GM21529 (cell line): Measurements from ENCODE around the gene ANKRA2.
A peak's percentile ranks its signal among the peaks of the same experiment; 100 is the strongest.

Source experiments
- ATAC-seq: cut with Tn5 transposase; IDR thresholded peaks from one replicate; pipeline ENCODE4 v1.9.1; 2021; ENCODE audit not compliant: unreplicated experiment

Gene ANKRA2

GRCh38 chr5:73565139-73565968 lies at the start of gene ANKRA2, which contains the start of gene UTP15:
TSS of gene ANKRA2 (minus strand) at chr5:73565639. CDS start at chr5:73562881, 2,758 bp downstream.
TSS of gene UTP15 (plus strand) at chr5:73565743. CDS start at chr5:73567345, 1,602 bp downstream.
- peak; percentile 91 for ATAC-seq

DNA sequence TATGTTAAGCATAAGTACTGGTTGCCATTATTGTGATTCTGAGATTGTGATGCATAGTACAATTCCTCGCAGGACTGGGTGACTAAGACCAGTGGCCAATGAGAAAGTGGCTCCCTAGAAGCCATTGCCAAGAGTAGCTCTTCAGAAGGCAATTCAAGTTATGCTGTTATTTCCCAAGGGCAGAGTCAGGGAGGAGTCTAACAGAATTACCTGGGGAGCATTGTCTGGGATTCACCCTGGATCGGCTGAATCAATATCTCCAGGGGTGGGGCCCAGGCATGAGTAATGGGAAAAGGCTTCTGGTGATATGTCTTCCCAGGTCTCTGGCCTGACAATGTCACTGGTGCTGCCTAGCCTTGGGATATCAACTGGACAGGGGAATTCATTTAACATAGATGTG lies 49.6 kb upstream of the ANKRA2 start:
- ATAC-seq, result no peak

DNA sequence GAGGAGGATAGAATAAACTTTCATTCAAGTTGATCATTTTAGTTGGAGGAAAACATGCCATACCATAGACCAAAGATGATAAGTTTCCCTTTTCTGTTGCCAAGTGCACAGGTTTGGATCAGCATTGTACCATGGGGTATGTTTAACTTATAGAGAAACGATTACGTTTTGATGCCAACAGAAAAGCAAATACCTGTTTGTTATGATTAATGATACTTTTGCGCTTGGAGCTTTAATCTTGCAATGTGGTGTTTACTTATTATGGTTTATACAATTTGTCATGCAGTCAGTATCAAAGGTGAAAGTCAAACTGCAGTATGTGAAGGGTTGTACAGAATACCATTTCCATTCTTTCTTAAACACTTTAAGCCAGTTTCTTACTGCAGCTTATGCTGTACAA lies 47.4 kb upstream of the ANKRA2 start:
- no peak for ATAC-seq

DNA sequence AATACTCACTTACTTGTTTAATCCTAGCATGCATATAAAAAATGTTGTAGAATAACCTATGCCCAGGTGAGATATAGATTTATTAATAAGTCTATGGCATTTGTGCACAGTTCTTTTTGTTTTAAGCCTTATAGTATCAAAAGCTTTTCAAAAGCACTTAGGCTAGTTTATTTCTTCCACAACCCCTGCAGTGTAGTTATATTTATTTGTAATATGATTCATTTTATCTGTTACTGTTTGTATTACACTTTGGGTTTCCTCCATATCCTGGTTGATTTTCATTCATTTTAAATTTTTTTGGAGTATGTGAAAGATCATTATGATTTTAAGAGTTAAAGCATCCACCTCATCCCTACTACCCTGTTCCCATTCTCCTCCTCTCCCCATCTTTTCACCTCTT lies 41.8 kb upstream of the ANKRA2 start:
- ATAC-seq, result no peak

DNA sequence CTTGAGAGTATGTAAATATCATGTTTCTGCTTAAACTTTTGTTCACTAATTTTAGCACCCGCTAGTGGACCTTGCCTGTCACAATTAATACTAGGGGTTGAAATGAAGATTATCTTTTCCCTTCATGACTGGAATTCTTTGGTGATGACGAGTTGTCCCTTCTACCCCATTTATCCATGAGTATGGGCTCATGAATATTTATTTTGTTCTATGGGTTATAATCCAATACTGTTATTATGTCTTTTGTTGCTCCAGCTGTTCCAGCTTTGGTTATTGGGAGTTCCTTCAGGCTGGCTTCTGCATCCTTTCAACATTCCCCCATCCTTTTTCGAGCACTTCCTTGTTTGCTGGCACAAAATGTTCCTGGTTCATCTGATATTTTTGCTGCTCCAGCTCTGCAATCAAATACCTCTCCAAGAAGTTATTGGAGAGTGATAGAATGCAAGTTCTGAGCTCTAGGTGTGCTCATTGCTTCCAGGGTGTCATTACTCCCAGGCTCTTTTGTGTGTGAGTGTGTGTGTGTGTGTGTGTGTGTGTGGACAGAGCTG lies 40.8 kb upstream of the ANKRA2 start:
- ATAC-seq, result no peak

DNA sequence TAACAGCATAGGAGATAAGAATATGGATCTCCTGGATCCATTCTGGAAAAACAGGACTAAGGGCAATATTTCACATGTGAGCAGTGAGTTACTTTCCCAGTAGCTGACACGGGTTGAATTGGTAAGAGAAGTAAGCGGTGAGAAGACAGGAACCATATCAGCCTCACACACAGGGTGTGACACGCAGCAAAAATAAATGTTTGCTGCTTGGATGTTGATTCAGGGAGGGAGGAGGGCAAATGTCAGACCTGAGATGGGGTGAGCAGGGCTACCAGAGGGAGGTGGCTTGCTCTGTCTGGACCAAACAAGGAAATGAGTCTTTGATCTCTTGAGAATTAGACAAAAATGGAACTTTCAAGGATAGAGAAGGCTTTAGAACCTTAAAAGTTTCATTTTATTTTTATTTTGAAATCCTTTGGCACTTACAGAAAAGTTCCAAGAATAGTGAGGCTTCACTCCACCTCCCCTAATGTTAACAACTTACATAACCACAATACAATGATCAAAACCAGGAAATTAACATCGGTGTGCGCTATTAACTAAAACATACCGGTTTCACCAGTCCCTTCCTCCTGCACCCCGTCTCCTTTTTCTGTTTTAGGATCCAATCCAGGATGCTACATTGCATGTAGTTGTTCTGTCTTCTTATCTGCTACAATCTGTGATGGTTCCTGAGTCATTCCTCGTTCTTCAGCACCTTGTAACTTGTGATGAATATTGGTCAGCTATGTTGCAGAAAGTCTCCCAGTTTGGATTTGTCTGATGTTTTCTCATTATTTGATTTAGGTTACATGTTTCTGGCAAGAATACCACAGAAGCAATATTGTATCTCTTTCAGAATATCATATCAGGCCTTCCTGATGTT lies 40.0 kb upstream of the ANKRA2 start:
- no peak for ATAC-seq

DNA sequence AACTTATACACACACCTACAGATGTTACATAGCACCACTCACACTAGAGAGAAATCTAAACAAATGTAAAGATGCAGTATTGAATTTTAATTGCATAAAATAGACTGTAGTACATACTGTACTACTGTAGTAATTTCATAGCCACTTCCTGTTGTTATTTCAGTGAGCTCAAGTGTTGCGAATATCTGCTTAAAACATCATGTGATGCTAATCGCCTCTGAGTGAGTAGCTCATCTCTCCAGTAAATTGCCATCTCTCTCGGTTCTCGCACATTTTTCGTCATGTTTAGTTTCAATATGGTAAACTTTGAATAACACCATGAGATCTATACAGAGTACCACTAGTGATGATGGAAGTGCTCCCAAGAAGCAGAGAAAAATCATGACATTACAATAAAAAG lies 38.6 kb upstream of the ANKRA2 start:
- ATAC-seq, result no peak

GRCh38 chr5:73599380-73599779 lies 33.9 kb upstream of the ANKRA2 start:
- no peak for ATAC-seq

DNA sequence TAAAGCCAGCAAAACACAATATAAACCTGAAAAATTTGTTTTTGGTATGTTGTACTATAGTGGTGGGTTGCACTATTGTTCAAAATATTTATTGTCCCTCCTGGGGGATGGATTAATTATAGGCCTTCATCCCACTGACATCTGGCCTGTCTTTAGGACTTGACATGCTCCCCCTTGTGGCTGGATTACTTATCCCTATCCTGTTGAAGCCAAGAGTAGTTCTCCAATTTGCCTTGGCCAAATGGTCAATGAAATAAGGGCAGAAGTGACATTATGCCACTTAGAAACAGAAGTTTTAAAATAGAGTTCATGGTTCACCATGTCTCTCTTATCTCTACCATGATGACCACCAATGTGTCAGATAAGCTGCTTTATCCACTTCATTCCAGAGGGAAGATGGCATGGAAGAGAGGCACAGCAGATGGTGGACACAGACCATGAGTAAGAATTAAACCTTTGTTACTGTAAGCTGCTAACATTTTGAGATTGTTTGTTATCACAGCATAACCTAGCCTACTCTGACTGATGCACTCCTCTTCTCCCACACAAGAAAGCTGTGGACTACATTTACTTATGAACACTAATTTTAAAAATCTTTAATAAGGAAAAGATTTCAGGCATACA lies 31.4 kb upstream of the ANKRA2 start:
- no peak for ATAC-seq

DNA sequence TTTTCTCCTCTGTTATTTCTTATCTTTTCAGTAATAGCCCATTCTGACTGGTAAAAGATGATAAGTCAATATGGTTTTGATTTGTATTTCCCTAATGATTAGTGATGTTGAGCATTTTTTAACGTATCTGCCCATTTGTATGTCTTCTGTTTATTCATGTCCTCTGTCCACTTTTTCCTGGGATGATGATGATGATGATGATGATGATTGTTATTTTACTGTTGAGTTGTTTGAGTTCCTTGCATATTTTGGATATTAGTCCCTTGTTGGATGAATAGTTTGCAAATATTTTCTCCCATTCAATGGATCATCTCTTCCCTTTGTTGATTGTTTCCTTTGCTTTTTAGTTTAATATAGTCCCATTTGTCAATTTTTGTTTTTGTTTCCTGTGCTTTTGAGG lies 27.1 kb upstream of the ANKRA2 start:
- no peak for ATAC-seq

DNA sequence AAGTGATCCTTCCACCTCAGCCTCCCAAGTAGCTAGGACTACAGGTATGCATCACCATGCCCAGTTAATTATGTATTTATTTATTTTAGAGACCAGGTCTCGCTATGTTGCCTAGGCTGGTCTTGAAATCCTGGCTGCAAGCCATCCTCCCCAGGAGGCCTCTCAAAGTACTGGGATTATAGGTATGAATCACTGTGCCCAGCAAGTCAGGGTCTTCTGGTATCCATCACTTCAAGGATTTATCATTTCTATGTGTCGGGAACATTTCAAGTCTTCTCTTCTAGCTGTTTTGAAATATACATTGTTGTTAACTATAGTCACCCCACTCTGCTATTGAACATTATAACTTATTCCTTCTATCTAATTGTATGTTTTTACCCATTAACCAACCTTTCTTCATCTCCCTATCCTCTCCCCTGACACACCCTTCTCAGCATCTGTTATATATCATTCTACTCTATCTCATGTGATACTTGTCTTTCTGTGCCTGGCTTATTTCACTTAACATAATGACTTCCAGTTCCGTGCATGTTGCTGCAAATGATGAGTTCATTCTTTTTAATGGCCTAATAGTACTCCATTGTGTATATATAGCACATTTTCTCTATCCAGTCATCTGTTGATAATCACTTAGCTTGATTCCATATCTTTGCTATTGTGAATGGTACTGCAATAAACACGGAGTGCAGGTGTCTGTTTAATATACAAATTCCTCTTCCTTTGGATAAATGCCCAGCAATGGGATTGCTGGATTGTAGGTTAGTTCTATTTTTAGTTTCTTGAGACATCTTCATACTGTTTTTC lies 26.5 kb upstream of the ANKRA2 start:
- ATAC-seq, result no peak

GRCh38 chr5:73591102-73591695 lies 25.8 kb upstream of the ANKRA2 start:
- peak; percentile 40 for ATAC-seq

GRCh38 chr5:73587923-73588322 lies 22.5 kb upstream of the ANKRA2 start:
- peak; percentile 89 for ATAC-seq

GRCh38 chr5:73582285-73583145 lies 17.1 kb upstream of the ANKRA2 start:
- ATAC-seq, result no peak

- ATAC-seq, result peak; percentile 36
Observed at GRCh38 chr5:73565969-73566547, 619 bp upstream of the ANKRA2 start.

DNA sequence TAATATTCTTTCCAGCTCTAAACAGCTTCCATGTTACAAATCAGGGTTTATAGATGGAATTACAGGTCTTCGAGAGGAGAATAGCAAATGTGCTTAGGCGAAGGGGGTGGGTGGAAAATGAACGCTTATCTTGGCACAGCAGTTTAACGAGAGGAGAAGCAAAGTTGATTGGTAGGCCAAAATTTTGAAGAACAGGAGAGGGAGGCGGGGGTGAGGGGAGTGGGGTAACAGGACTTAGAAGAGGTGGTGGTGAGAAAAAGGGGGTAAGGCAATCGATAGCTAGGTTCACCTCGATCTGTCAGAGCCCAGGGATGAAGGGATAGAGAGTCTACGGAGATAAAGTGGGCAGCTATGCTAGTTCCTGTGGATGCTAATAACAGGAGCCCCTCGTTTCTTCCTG lies 764 bp downstream of the ANKRA2 start:
- peak; percentile 8 for ATAC-seq

DNA sequence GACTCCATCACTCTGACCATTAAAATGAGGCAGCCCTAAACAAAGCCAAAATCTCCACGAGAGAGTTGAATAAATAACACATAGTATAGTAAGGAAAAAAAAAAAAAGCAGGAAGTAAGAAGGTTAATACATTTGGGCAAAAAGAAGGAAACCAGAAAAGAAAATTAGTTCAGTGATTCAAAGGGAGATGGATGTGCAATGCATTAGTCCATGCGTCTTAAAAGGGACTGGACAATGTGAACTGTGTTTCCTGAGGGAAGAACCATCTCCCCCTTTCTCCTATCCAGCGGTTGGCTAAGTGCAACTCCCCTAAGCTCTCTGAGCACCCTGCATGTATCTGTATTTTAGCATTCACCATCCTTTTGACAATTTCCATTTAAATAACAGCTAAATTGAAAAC lies 1.4 kb downstream of the ANKRA2 start:
- no peak for ATAC-seq

- no peak for ATAC-seq
Observed at GRCh38 chr5:73558950-73559349, 6.5 kb downstream of the ANKRA2 start.

- no peak for ATAC-seq
Observed at GRCh38 chr5:73552642-73553041, 12.8 kb downstream of the ANKRA2 start.
